Measurements from ENCODE around the gene PJA1. TPM values are rescaled to one million over a fixed set of nuclear protein-coding genes. Genes with fewer than 3 reads are reported as not detected.

Gene PJA1
- total RNA-seq, 4 donors from 2014 or later = 2.5 to 9.6 (median 7.6) TPM

- intact Hi-C loops (cut with DNase I; ENCODE audit: low total_unique reads) (no loop called here), in situ Hi-C loops (cut with MboI; ENCODE audit: low sequenced_read_pairs in 4 of 4) (no loop called here)
- ATAC-seq (no peak), DNase-seq (no peak)
- TF ChIP-seq CTCF (IDR thresholded peaks at IDR 0.05 in 4 of 5, conservative IDR thresholded peaks at IDR 0.05 in 1 of 5) (no peak), POLR2A (IDR thresholded peaks at IDR 0.05) (no peak)
- Histone ChIP-seq H3K27me3 (peaks cover 0 to 9% (median 0%) of the 10 kb centered on the region in 3 donors), H3K4me3 (no peak overlapping the region), H3K27ac (no peak overlapping the region), H3K9me3 (no peaks in the 10 kb centered on the region), H3K4me1 (no peaks in the 10 kb centered on the region), H3K36me3 (no peaks in the 10 kb centered on the region)
These were observed 12.4 kb upstream of the PJA1 start for GRCh38 chrX:69177511-69178162.

DNA sequence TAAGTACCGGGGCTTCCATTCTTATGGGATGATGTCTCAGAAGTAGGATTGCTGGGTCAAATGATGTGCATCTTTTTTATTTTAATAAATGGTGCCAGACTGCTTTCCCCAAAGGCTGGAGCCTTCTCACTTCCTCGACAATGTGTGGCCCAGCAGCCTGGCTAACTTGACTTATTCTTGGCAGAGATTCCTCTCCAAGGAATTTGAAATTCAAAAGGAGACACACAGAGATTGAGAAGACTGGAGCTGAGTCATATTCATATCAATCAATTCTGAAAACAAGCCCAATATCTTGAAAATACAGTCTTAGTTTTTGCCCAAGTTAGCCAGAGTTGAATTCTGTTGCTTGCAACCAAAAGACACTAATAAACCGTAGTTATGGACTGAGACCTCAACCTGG, 10.8 kb upstream of the PJA1 start:
- Histone ChIP-seq H3K36me3 (no peaks in the 10 kb centered on the region), H3K27me3 (peaks cover 0 to 9% (median 0%) of the 10 kb centered on the region in 3 donors), H3K27ac (no peak overlapping the region), H3K4me1 (no peaks in the 10 kb centered on the region), H3K4me3 (no peak overlapping the region), H3K9me3 (no peaks in the 10 kb centered on the region)
- DNase-seq (no peak), ATAC-seq (no peak)
- in situ Hi-C loops (cut with MboI; ENCODE audit: low sequenced_read_pairs in 4 of 4) (no loop called here), intact Hi-C loops (cut with DNase I; ENCODE audit: low total_unique reads) (no loop called here)
- TF ChIP-seq POLR2A (IDR thresholded peaks at IDR 0.05) (no peak), CTCF (IDR thresholded peaks at IDR 0.05 in 4 of 5, conservative IDR thresholded peaks at IDR 0.05 in 1 of 5) (no peak)

GRCh38 chrX:69173906-69174305, 8.7 kb upstream of the PJA1 start:
- no peak overlapping the region for H3K4me3 ChIP-seq
- H3K9me3 ChIP-seq = peaks cover 0 to 3% (median 0%) of the 10 kb centered on the region in 3 donors
- no peaks in the 10 kb centered on the region for H3K36me3 ChIP-seq
- no peak overlapping the region for H3K27ac ChIP-seq
- no peak for ATAC-seq
- peaks cover 0 to 11% (median 0%) of the 10 kb centered on the region in 3 donors for H3K27me3 ChIP-seq
- DNase-seq = no peak
- no peak for TF ChIP-seq CTCF (IDR thresholded peaks at IDR 0.05 in 4 of 5, conservative IDR thresholded peaks at IDR 0.05 in 1 of 5)
- TF ChIP-seq POLR2A (IDR thresholded peaks at IDR 0.05) = no peak
- in situ Hi-C loops (cut with MboI; ENCODE audit: low sequenced_read_pairs in 4 of 4) (no loop called here), intact Hi-C loops (cut with DNase I; ENCODE audit: low total_unique reads) (no loop called here)
- H3K4me1 ChIP-seq = no peaks in the 10 kb centered on the region

GRCh38 chrX:69172937-69173336, 7.7 kb upstream of the PJA1 start:
- ATAC-seq (no peak), DNase-seq (no peak)
- Histone ChIP-seq H3K27ac (no peak overlapping the region), H3K27me3 (peaks cover 0 to 11% (median 0%) of the 10 kb centered on the region in 3 donors), H3K9me3 (peaks cover 0 to 3% (median 0%) of the 10 kb centered on the region in 3 donors), H3K36me3 (no peaks in the 10 kb centered on the region), H3K4me3 (no peak overlapping the region), H3K4me1 (no peaks in the 10 kb centered on the region)
- TF ChIP-seq POLR2A (IDR thresholded peaks at IDR 0.05) (no peak), CTCF (IDR thresholded peaks at IDR 0.05 in 4 of 5, conservative IDR thresholded peaks at IDR 0.05 in 1 of 5) (no peak)
- in situ Hi-C loops (cut with MboI; ENCODE audit: low sequenced_read_pairs in 4 of 4) = no loop called here
- intact Hi-C loops (cut with DNase I; ENCODE audit: low total_unique reads) = no loop called here

GRCh38 chrX:69170319-69170718, 5.1 kb upstream of the PJA1 start:
- H3K4me1 ChIP-seq = no peaks in the 10 kb centered on the region
- intact Hi-C loops (cut with DNase I; ENCODE audit: low total_unique reads) = no loop called here
- H3K27me3 ChIP-seq = peaks cover 0 to 4% (median 0%) of the 10 kb centered on the region in 3 donors
- DNase-seq (no peak), ATAC-seq (no peak)
- no peak for TF ChIP-seq POLR2A (IDR thresholded peaks at IDR 0.05)
- peaks cover 0 to 3% (median 0%) of the 10 kb centered on the region in 3 donors for H3K9me3 ChIP-seq
- no peaks in the 10 kb centered on the region for H3K36me3 ChIP-seq
- H3K4me3 ChIP-seq = no peak overlapping the region
- no peak overlapping the region for H3K27ac ChIP-seq
- in situ Hi-C loops (cut with MboI; ENCODE audit: low sequenced_read_pairs in 4 of 4) = no loop called here

Data from gastrocnemius medialis (tissue), 4 donors.